HG03521 (cell line): ENCODE results near the gene VPS36.
"Not testable (repeated sequence)": the region's sequence is repeated elsewhere in the genome, so short reads cannot be mapped to it uniquely, and the experiment has no call there.

Experiments used
- ATAC-seq: cut with Tn5 transposase; IDR thresholded peaks from one replicate; pipeline ENCODE4 v1.9.1; 2021; ENCODE audit warnings: mild to moderate bottlenecking, moderate library complexity; ENCODE audit not compliant: unreplicated experiment

VPS36 gene

GRCh38 chr13:52447354-52447753 lies 3.1 kb downstream of the VPS36 start:
- no peak for ATAC-seq

GRCh38 chr13:52446265-52446664 lies 4.2 kb downstream of the VPS36 start:
- no peak for ATAC-seq

- no peak for ATAC-seq
Measured at GRCh38 chr13:52432456-52432855, 18.0 kb downstream of the VPS36 start.

- no peak for ATAC-seq
Measured at GRCh38 chr13:52428295-52428694, 22.1 kb downstream of the VPS36 start.

- ATAC-seq = no peak
Measured at GRCh38 chr13:52421216-52421615, 29.2 kb downstream of the VPS36 start.

GRCh38 chr13:52419080-52419479 lies 31.4 kb downstream of the VPS36 start:
- ATAC-seq = no peak

- no peak for ATAC-seq
Measured at GRCh38 chr13:52414963-52415362, 35.5 kb downstream of the VPS36 start.

GRCh38 chr13:52414051-52414450 lies 36.4 kb downstream of the VPS36 start:
- no peak for ATAC-seq

GRCh38 chr13:52412128-52412527 lies 38.3 kb downstream of the VPS36 start:
- no peak for ATAC-seq

- no peak for ATAC-seq
Measured at GRCh38 chr13:52411629-52412028, 38.8 kb downstream of the VPS36 start.

GRCh38 chr13:52408071-52408658 lies 42.3 kb downstream of the VPS36 start:
- ATAC-seq = not testable (repeated sequence)

- not testable (repeated sequence) for ATAC-seq
Measured at GRCh38 chr13:52407436-52407835, 43.0 kb downstream of the VPS36 start.

GRCh38 chr13:52406629-52407028 lies 43.8 kb downstream of the VPS36 start:
- ATAC-seq = no peak

- ATAC-seq = peak; percentile 51
Measured at GRCh38 chr13:52405767-52406494, 44.5 kb downstream of the VPS36 start, which contains the start of gene THSD1. TSS of gene THSD1 (minus strand) at chr13:52406172. CDS start at chr13:52402600, 3,572 bp downstream.

- no peak for ATAC-seq
Measured at GRCh38 chr13:52405369-52405766, 45.1 kb downstream of the VPS36 start.

- no peak for ATAC-seq
Measured at GRCh38 chr13:52399708-52400107, 50.7 kb downstream of the VPS36 start.

- no peak for ATAC-seq
Measured at GRCh38 chr13:52399046-52399445, 51.4 kb downstream of the VPS36 start.

- ATAC-seq = no peak
Measured at GRCh38 chr13:52395704-52396103, 54.7 kb downstream of the VPS36 start.

GRCh38 chr13:52394586-52394985 lies 55.8 kb downstream of the VPS36 start:
- no peak for ATAC-seq

GRCh38 chr13:52393572-52394357 lies 56.7 kb downstream of the VPS36 start:
- ATAC-seq = no peak

GRCh38 chr13:52387721-52388120 lies 62.7 kb downstream of the VPS36 start:
- no peak for ATAC-seq

GRCh38 chr13:52385870-52386269 lies 64.6 kb downstream of the VPS36 start:
- no peak for ATAC-seq
